GM19328 (cell line): ENCODE data around the gene GABRR3.
A peak's percentile ranks its signal among the peaks of the same experiment; 100 is the strongest.

Experiments
- ATAC-seq: cut with Tn5 transposase; IDR thresholded peaks from one replicate; pipeline ENCODE4 v1.9.1; 2021; ENCODE audit warnings: mild to moderate bottlenecking, moderate library complexity; ENCODE audit not compliant: unreplicated experiment

Gene GABRR3

DNA sequence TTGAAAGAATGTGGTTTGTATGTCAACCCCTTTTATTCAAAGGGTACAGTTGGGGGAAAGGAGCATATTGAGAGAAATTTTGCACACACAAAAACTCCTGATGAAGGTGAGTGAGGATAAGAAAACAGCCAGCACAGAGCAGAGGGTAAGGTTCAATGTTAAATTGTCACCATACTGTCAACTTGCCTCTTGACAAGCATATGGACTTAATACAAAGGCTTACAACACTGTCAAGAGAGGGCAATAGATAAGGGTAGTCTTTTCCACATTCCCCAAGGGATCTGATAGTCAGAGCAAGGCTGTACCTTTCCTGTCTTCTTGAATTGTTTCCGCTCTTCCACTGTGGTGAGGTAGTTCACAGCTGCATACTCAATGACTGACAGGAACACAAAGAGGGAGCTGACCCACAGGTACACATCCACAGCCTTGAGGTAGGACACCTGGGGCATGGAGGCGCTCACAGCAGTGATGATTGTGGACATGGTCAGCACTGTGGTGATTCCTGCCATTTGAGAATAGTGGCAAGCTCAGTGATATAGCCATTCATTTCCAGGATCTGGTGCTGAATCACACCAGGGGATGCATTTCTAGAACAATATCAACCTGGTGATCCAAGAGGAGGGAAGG is 42.5 kb downstream of the GABRR3 start:
- no peak for ATAC-seq

DNA sequence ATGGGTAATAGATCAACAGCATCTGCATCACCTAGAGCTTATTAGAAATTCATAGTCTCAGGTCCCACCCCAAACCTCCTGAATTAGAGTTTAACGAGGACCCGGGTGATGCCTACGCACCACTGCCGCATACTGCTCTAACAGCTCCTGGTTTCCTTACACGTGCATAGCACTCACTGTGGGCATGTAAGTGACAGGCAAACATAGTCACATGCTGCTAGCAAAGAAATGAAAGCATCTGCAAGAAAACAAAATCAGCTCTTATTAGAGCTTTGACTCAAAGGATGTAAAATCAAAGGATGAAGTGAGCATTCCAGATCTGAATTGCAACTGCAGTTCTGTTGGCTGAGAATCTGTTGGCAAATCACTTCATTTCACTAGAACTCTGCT is 43.8 kb downstream of the GABRR3 start:
- no peak for ATAC-seq

DNA sequence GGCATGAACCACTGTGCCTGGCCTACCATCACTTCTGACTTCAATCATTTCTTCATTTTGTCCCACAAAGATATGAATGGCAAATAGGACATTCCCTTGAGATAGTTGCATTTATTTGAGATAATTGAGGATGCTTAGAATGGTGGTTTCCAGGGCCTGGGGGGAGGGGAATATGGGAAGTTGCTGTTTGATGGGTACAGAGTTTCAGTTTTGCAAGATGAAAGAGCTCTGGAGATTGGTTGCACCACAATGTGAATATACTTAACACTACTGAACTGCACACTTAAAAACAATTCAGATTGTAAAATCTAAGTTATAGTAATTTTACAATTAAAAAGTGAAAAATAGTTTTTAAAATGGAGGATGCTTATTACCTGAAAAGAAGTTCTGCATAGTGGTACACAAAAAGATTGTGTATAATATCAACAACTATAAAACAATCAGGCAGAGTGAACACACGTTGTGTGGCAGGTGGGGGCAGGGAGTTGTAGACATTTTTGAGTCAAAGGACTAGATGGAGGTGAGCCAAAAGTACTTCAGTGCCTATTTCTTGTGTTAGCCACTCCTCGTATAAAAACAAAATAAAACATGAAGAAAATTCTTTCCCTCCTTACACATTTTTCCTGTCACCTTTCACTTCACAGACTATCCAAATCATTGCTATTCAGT is 44.4 kb downstream of the GABRR3 start:
- no peak for ATAC-seq

DNA sequence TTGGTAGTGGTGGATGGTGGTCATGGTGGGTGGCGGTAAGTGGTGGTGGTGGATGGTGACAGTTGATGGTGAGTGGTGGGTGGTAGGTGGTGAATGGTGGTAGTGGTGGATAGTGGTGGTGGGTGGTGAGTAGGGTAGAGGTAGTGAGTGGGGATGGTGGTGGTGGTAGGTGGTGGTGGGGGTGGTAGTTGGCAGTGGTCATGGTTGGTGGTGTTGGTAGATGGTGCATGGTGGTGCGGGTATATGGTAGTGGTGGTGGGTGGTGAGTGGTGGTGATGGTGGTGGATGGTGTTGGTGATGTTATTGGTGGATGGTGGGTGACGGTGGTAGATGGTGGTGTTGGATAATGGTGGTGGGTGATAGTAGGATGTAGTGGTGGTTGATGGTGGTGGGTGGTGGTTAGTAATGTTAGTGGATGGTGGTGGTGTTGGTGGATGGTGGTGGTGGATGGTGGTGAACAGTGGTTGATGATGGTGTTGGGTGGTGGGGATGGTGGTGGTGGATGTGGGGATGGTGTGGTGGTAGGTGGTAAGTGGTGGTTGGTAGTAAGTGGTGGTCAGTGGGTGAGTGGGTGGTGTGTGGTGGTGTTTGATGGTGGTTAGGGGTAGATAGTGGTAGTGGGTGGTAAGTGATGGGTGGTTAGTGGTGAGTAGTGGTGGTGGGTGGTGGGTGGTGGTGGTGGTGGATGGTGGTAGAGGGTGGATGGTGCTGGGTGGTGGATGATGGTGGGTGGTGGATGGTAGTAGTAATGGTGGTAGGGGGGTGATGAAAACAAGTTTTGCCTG is 46.1 kb downstream of the GABRR3 start:
- ATAC-seq, result no peak

DNA sequence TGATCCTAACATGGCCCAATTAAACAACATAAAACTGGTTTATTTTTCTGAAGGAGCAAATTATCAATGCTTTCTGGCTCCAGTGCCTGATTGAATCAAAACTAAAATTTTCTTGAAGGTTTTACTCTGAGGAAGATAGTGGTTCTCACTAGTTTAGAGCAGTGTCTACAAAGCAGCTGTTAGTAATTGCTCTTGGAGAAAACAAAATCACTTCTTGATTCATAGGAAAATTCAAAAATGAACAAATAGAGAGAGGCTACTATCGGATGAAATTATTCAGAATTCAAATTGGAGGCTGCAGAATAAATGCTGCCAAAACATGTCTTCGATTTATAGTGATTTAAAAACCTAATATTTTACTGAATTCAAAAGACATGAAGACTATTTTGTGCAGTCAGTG is 47.8 kb downstream of the GABRR3 start:
- ATAC-seq, result no peak

DNA sequence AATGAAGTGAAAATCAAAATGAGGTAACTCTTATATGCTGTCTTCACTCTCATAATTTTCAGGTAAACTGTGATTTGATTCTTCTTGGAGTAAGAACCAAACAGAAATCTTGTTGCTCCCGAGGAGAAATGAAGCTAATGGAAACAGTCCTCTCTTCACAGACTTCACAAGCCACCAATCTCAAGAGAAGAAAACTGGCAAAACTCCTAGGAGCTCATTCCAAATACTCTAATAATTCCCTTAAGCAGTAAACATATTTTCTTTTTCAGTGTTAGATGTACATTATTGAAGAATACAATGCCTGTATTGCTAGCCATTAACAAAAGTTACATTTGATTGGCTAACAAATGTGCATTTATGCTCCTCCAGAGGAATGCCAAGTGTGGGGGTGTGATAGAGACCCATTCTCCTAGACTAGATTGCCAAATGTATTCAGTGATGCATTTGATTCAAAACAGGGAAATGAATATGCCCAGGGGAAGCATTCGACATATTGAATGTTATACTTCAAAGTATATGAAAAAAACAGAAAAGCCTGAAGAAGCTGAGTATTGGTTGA is 51.1 kb downstream of the GABRR3 start:
- no peak for ATAC-seq

DNA sequence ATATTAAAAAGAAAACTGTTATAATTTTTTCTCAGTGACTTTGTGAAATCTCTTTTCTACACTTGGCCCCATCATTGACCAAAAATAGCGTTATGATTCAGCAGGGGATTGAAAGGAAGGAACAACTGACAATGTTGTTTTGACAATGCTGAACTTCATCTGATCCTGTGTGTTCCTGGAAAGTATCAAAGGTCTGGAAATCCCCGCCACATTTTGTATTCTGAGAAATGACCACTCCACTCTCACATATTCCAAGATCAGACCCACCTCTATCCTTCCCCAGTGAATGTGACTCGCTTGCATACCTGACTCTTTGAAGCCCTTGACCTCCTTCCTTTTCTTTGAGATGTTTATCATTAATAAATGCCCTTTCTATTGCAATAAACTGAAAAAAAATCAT is 53.2 kb downstream of the GABRR3 start:
- ATAC-seq, result no peak

DNA sequence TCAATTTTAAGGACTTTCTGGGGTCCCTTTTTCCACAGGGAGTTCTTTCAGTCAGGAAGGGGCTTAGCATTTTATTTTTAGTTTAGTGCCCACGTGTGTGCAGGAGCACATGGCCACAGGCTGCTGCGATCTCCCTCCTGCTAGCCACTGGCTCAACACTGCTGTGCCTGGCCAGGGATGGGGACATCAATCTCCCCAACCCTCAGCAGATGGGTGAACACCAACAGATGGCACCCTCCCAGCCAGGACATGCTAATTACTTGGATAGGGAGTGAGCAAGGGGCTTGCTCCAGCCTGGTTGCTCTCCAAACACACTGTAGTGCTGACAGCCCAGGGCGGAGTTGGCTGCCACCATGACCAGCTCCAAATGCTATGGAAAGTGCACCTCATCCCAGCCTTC is 55.5 kb downstream of the GABRR3 start:
- no peak for ATAC-seq

DNA sequence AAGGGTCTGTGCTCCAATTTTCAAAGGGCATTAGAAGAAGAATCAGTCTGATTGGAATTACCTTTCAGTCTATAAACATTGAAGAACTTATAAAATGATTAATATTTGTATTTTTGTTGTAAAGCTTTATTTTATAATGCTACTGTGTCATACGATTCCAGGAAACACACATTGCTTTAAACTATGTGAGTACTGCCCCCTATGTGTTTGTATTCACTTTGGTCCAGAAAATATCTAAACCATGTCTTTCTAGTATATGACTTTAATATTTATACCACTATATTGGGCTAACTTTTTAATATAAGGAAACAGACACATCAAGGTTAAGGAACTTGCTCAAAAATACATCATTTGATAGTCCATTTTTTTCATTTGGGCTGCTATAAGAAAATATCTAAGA is 59.6 kb downstream of the GABRR3 start:
- no peak for ATAC-seq

DNA sequence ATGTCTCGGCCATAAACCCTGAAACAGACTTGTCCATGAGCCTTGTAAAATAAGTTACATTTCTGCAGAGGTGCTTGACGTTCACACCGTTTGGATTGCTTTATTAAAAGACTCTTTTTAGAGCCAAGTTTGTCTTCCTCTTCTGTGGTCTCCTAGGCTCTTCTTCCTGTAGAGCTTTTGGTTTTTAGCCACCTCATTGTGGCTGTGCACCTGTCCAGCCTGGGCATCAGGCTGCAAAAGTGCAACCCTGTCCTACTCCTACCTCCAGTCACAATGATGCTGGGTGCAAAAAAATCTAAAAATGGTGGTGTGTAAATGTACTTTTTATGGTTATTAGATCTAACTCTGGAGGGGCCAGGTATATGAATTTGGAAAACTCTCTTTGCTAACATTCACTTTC is 60.1 kb downstream of the GABRR3 start:
- ATAC-seq, result no peak

DNA sequence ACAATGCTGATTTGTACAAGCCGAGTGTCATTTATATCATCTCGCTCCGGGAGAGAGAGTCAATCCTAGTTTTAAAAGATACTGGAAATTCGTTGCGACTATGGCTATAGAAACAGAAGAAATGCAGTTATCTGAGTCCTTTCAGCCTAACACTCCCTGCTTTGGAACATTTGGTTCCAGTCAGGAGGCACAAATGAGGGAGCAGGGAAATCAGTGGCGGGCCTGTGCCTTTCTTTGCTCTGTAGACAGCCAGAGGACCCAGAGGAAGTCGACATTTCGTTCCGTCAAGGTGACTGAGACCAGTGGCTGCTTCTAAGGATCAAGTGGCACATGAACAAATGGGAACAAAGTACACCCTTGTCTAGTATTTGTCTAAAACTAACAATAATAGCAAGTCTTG is 62.1 kb downstream of the GABRR3 start:
- ATAC-seq, result no peak

DNA sequence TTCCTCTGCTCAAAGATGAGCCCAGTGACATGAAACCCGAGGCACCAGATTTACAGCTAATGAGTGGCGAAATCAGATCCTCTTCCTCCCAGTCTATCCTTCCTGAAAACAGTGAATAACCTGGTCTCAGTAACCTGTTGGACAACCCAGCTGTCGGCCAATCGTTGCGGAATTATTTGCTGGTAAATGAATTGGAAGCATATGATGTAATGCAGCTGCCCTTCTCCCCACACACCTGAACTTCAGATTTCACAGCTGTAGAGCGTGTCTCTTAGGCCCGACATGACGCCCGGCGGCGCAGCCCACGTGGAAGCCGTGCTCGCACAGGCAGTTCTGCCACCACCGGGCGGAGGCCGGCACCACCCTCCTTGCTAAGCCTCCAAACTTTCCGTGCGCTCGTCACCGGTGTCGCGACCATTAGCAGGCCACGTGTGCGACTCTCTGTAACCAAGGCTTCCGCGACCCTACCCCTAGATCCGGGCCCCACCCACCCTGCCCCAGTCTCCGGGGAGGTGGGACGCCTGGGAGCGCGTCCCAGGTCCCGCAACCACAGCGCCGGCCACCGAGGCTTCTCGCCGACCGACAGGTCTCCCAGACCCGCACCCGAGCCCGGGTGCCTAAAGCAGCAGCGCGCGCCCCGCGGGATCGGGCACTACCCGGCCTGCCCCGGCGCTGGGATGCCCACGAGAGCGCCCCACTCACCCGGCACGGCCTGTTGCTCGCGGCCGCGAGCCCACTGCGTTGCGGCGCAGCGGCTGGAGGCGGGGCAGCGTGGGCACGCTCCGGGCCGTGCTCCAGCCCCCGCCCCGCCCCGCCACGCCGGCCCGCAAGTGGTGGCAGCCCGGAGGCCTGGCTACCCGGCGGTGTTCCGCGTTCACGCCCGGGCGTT is 63.2 kb downstream of the GABRR3 start, which contains the start of gene RIOX2:
Gene RIOX2, minus strand, starts transcription at position 753 of the 889 bp plus-strand sequence. CDS start 4,838 bp downstream, outside the sequence.
- peak; percentile 88 for ATAC-seq

DNA sequence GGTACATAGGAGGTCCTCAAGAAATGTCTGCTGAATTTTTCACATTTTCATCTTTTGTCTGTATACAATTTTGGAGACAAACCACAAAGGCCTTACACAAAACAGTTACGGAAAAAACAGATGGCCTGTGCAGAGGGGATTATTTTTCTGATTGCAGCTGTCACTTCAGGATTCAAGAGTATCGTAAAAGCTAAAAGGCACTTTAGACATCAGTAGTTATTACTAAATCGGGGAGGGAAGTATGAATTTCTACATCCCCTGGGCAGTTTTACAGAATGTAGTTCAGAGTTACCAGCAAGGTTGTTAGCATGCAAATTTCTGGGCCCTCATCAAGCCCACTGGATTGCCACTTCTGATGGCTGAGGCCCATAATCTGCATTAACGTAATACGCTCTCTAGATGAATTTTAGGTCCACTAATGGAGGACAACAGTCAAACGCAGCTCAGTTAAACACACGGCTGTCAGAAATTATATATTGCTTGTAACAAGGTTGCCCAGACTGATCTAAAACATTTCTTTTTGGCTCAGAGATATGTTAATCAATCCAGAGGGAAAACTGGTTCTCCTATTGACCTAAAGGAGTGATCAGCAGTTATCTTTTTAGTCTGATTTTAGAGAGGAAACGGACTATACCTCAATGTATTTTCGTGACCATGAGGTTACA is 64.0 kb downstream of the GABRR3 start:
- ATAC-seq, result no peak

DNA sequence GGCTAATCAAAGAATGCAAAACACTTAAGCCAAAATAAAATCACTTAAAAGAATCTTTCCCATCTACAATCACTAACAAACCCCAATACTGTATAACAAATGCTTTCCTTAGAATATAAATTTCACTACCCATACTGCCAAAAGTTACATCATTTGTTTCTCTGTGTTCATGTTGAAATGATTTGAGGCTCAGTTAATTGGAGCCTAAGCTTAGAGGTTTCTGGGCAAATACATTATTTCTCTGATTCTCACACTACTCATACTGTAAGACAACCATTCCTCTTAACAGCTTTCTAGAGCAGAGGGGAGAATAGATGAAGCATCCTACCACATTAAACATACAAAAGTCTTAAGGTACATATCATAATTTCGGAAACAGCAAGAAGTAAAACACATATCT is 65.0 kb downstream of the GABRR3 start:
- ATAC-seq, result no peak

DNA sequence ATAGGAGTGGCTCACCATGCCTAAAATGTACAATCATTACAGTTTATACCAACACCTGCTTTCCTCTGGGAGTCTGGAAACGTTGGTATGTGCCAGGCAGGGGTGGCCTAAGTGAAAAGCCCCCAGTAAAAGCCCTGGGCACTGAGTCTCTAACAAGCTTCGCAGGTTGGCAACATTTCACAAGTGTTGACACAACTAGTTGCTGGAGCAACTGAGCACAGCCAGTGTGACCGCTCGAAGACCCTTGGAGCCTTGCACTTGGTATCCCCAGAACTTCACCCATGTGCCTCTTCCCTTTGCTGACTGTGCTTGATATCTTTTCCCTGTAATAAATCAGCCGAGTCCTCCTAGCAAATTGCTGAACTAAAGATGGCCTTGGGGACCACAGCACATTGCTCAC is 65.6 kb downstream of the GABRR3 start:
- ATAC-seq, result no peak

DNA sequence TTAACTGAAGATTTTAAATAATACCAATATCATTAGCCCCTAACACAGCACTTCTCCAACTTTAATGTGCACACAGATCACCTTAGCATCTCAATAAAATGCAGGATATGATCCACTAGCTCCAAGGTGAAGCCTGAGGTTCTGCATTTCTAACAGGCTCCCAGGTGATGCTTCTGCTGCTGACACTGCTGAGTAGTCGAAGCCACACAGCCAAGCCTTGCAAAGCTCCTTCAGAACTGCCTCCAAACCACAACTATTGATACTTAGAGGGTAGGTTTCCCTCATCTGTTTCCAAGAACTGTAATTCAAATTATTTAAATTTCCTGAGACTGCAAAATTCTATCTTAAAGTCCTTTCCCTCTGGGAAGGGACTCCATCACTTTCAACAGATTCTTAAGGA is 66.7 kb downstream of the GABRR3 start:
- ATAC-seq, result no peak

DNA sequence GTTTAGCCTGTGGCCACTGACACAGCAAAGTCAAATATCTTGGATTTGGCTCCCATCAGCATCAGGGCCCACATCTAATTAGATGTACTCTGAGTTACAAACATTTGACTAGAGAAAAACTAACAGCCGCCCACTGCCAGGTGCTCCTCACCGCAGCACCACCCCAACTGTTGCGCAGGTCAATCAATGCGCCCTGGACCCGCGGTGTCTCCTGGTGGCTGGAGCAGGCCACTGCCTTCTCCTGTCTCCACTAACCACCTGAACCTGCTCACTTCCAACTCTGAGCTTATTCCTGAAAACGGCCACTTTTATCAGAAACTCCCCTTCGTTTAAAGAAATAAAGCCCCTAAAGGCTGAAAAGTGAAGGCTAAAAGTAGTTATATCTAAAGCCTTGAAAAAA is 67.1 kb downstream of the GABRR3 start:
- ATAC-seq, result no peak

DNA sequence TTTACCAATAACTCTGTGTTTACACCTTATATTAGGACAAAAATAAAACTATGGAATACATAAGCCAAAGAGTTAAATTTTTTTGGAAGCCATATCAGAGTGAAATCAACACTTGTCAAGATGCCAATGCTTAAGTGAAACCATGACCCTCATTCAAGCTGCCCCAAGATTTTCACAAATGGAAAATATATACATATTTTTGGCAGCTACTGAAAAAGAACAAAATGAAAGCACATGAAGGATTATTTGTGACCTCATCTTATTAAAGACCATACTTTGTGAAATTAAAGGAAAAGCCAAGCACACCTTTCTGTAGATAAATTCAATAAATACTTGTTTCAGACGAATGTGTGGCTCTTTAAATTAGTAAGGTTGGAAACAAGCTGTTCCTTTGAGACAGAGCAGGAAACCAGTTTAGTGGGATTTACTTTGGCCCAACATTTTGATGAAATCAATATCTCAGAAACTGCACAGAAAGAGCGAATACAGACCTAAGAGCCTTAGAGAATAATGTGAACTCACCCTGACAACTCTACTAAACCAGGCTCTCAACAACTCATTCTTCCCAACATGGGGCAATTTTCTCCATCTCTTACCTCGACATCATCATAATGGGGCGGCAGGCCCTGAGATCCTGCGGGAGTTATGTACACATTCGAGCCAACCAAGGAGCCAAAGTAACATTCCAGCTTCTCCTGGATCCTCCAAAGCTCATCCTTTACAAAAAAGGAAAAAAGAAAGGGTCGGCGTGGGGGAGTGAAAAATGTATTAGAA is 73.9 kb downstream of the GABRR3 start:
- ATAC-seq, result no peak

DNA sequence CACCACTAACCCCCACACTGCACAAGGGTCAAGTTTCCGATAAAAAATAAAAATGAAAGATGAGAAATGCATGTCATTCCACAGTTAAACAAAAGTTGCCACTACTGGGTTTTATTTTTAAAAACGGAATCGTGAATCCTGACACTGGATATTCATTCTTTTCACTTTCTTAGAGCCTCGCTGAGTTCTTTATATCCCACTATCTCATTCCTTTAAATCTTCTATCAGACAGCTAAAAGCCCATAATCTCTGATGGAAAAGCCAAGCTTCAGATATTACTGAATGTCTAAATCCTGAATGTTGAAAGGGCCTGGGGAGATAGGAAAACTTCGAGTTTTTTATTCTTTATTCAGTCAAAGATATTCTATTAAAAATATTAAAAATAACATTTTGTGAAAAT is 74.6 kb downstream of the GABRR3 start:
- ATAC-seq, result no peak

DNA sequence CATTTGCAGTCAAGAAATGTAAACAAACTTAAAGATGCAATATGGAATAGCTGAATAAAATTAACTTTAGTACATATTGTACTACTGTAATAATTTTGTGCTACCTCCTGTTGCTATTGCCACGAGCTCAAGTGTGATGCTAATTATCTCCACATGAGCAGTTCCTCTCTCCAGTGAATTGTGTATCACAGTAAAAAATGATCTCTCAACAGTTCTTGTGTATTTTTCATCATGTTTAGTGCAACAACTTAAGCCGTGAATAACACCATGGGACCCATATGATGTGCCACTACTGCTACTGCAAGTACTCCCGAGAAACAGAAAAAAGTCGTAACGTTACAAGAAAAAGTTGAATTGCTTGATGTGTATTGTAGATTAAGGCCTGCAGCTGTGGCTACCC is 75.2 kb downstream of the GABRR3 start:
- ATAC-seq, result no peak
